Gastroesophageal sphincter (tissue), 3 donors: Measurements from ENCODE around the gene ANAPC4.

Experiments used
- CTCF ChIP-seq, 4 experiments: fragments of 200-600 bp in 2 of 4; fragments of 450-650 bp in 2 of 4; sonication (generic) in 1 of 4; IDR thresholded peaks; one replicate each; pipeline ENCODE4 v1.5.1; 2017 to 2019; ENCODE audit warnings: antibody characterized with exemption in 4 of 4, mild to moderate bottlenecking in 2 of 4, moderate library complexity in 2 of 4
- EP300 ChIP-seq: sonication (generic); formaldehyde crosslinking; IDR thresholded peaks from one replicate; pipeline ENCODE4 v1.6.1; 2017; ENCODE audit warnings: antibody characterized with exemption, mild to moderate bottlenecking
- POLR2A ChIP-seq, 2 donors: fragments of 450-650 bp; IDR thresholded peaks; one replicate each; pipeline ENCODE4 v1.6.1; 2017; ENCODE audit warnings: antibody characterized with exemption in 2 of 2, mild to moderate bottlenecking in 2 of 2, moderate library complexity in 1 of 2
- POLR2AphosphoS5 ChIP-seq: sonication (generic); formaldehyde crosslinking; IDR thresholded peaks from one replicate; pipeline ENCODE4 v1.6.1; 2017; ENCODE audit warnings: antibody characterized with exemption

- TF ChIP-seq EP300: no peak
- TF ChIP-seq CTCF (IDR thresholded peaks at IDR 0.05): no peak
- TF ChIP-seq POLR2A (IDR thresholded peaks at IDR 0.05): no peak
- no peak for TF ChIP-seq POLR2AphosphoS5
Measured at GRCh38 chr4:25423548-25423947, 46.5 kb downstream of the ANAPC4 start.
